GM18517 (cell line): ENCODE data around the gene CD38.
"Not testable (repeated sequence)": the region's sequence is repeated elsewhere in the genome, so short reads cannot be mapped to it uniquely, and the experiment has no call there.

Experiments
- ATAC-seq: cut with Tn5 transposase; IDR thresholded peaks from one replicate; pipeline ENCODE4 v1.9.1; 2021; ENCODE audit warnings: mild to moderate bottlenecking, moderate library complexity; ENCODE audit not compliant: unreplicated experiment

CD38 gene

DNA sequence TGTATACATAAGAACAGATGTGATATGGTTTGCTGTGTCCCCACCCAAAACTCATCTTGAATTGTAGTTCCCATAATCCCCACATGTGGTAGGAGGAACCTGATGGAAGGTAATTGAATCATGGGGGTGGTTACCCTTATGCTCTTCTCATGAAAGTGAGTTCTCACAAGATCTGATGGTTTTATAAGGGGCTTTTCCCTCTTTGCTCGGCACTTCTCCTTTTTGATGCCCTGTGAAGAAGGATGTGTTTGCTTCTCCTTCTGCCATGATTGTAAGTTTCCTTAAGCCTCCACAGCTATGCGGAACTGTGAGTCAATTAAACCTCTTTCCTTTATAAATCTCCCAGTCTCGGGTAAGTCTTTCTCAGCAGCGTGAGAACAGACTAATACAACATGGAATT lies 83.1 kb downstream of the CD38 start:
- not testable (repeated sequence) for ATAC-seq

DNA sequence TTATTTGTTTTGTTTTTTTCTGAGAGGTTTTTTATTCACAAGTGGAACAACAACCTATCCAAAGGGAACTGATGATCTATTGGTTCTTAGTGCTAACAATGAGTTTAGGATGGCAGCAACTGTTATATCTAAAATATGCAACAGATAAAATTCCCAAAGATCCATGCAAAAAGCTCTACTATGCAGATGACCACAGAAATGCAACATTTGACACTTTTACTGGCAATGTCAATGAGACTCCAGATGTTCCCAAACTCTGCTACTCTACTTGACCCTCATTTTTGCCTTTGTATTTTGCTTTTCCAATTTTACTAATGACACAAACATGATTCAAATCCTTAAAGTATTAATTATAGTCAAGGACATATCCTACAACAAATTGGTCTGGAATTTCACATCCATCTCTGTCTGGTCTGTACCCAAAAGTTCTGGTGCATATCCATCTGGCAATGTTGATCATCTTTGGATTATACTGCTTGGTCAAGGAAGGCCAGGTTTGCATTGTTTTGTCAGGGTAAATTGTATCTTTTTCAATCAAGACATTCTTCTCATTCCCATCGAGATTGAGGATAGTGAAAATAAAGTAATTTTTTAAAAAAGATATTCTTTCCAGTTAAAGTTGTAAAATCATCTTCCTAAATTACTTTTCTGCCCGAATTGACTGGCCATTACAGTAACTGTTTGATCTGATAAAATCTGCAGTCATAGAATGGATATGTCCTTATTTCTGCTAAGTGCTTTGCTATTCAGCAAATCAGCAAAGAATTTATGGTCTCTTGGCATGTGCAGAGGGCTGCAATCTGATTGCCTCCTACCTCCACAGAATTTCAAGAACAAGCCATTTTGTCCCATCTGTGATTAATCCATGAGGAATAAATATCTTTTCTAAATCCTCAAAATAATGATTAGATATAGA lies 86.8 kb downstream of the CD38 start:
- ATAC-seq = no peak

DNA sequence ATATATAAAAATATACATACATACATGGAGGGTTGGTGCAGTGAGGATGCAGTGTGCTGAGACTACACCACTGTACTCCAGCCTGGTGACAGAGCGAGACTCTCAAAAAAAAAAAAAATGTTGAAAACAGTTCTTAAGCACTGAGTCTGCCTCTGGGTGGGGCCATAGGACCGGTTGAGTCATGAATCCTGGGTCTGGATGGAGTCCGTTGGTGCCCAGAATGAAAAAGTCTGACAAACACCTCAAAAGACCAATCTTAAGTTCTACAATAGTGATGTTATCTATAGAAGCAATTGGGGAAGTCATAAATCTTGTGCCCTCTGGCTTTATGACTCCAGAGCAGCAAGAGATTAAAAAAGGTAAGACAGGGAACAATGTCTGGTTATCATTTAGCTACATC lies 90.0 kb downstream of the CD38 start:
- ATAC-seq = no peak

DNA sequence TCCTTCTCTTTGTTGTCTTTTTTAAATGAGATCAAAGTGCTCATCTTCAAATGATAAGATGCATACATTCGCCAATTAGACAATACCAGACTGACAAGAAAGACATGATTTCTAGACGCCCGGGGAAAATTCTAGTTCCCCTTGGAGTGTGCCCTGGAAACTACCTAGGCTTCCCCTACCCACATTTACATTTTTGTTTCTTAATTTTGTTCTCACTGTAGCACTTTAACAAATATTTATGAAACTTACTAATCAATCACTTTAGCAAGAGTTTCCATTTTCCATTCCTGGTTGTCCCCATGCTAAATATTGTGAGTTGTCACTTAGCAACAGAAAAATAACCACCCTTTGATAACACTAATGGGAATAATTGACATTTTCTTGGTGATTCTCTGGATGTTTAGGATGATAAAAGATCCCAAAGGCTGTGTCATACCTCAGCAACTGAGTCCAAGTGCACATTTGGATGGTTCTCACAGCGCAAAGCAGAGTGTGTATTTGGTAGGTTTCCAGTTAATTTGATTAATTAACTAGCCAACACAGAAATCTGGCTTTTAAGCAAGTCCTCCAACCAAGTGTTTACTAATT lies 90.8 kb downstream of the CD38 start:
- no peak for ATAC-seq

DNA sequence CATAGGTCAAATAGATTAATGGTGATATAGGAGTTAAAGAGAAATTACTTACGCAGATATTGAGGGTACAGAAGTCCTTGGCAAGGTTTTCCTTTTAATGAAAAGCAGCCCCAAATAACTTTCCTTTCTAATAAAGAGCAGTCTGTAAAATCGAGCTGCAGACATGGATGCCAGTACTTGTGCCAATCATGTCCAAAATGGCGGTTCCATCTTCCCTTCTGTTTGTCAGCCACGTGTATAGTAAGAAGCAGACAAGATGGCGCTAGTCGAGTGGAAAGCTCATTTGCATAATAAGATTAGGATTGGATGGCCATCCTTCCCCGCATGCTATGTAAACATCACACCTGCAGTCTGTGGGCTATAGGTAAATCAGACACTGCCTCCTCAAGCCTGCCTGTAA lies 92.0 kb downstream of the CD38 start:
- no peak for ATAC-seq

DNA sequence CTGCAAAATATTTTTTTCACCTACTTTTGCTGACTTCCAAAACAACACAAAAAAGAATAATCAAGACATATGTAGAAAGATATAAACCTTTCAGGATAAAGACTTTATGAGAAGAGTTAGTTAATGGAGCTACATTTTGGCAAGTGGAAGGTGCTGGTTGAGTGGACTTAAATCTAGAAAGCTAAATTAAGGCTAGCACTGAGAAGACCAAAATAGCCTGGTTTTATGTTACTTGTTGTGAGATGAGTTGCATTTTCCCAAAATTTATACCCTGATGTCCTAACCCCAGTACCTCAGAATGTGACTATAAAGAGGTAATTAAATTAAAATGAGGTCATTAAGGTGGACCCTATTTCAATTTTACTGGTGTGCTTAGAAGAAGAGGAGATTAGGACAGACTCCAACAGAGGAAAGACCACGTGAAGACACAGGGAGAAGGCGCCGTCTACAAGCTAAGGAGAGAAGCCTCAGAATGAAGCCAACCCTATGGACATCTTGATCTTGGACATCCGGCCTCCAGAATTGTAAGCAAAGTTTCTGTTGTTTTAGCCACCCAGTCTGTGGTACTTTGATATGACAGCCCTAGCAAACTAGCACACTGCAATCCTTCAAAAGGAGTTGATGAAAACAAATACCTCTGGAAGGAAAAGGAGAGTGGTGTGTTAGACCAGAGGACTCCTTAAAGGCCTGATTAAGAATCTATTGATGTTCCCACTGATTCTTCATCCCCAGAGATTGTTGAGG lies 93.0 kb downstream of the CD38 start:
- no peak for ATAC-seq

DNA sequence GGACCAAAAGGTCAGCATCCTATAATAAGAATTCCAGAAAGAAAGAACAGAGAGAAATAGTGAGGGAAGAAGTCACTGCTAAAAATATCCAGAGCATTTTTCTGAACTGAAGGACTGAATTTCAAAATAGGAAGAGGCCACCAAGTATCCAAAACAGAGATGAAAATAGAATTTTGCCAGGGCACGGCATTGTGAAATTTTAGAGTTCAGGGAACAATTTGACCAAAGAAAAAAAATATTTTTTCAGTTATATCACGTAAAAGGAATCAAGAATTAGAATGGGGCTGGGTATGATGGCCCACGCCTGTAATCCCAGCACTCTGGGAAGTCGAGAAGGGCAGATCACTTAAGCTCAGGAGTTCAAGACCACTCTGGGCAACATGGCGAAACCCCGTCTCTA lies 95.0 kb downstream of the CD38 start:
- ATAC-seq = no peak

DNA sequence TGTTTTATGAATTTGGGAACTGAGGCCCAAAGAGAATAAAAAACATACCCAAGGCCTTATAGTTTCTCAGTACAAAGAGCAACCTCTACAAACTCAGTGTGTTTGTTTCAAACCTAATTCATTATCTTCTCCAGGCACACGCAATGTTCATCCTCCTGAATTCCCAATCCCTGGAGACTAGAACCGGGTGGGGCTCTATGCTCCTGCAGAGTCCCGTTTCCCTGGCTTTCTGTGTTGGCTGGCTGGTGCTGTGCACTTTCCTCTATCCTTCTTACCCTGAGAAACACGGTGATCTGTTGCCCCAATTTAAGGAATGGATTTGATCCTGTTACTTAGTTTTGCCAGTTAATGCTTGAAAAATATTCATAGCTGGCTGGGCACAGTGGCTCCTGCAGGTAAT lies 96.5 kb downstream of the CD38 start:
- no peak for ATAC-seq

DNA sequence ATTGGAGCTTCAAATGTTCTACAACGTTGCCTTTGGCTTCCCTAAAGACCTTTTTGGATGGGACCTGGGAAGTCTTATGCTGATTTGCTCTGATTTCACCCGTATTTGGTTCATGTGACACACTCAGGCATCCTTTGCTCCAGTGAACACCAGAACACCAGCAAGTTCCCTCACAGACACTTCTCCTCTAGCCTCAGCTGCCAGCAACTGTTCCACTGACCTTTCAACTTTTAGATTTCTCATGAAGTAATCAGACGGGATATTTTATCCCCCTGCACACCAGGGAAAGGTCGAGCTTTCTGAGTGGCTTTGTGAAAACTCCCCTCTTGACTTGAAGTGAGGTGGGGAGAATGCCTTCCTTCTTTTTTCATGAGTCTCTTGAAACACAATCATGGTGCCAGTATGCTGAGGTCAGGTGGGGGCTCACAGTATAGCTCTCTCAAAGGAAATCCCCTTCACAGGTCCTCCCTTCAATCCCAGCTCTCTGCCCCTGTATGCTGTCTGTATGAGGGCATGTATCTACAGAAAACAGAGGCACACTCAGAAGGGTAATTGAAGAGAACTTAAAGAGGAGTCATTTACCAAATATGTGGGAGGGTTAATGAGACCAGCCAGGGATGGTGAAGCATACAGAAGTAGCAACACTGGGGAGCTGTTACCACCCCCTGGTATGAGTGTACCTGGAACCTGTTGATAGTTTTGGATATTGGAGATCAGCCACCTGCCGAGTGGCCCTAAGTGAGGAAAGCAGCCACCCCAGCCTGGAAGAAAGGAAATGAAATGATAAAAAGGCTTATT lies 97.7 kb downstream of the CD38 start:
- ATAC-seq = no peak

DNA sequence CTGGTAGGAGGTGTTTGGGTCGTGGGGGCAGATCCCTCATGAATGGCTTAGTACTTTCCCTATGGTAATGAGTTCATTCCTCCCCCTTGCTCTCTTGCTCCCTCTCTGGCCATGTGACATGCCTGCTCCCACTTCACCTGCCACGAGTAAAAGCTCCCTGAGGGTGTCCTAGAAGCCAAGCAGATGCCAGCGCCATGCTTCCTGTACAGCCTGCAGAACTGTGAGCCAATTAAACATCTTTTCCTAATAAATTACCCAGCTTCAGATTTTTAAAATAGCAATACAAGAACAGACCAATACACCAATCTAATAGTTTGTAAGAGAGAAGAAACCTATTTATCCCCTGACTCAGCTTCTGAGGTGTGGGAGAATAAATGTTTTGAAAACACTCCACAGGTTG lies 99.9 kb downstream of the CD38 start:
- ATAC-seq = no peak

DNA sequence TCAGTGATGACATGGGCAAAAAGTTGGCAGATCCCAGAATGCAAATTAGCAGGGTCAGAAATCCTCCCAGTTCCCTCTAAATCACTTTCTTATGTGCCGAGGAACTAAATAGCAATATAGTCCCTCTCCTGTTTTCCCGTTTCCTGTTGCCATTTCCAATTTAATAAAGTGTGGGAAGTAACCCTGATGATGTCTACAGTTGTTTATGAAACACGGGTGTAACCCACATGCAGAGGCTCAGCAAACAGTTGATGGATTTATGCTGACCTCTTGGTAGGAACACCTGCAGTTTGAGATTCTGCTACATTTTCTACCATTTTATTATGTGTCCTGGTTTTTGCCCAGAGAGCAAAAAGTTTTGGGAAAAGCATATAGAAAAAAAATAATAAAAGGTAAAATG lies 103.7 kb downstream of the CD38 start:
- ATAC-seq = no peak

DNA sequence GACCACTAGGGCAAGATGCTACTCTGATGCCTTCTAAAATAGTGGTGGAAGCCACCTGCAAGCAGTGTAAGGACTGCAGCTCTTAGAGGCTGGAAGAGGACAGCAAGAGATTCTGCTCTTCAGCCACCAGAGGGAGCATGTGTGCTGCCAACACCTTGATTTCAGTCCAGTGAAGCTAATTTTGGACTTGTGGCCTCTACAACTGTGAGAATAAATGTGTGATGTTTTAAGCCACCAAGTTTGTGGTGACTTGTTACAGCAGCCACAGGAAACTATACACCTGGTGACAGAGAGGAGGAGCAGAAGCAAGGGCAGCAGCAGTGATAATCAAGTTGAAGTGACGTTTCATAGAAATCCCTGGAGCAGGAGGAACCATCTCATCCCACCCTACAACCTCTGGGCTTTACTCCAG lies 104.6 kb downstream of the CD38 start:
- ATAC-seq = peak; percentile 96

DNA sequence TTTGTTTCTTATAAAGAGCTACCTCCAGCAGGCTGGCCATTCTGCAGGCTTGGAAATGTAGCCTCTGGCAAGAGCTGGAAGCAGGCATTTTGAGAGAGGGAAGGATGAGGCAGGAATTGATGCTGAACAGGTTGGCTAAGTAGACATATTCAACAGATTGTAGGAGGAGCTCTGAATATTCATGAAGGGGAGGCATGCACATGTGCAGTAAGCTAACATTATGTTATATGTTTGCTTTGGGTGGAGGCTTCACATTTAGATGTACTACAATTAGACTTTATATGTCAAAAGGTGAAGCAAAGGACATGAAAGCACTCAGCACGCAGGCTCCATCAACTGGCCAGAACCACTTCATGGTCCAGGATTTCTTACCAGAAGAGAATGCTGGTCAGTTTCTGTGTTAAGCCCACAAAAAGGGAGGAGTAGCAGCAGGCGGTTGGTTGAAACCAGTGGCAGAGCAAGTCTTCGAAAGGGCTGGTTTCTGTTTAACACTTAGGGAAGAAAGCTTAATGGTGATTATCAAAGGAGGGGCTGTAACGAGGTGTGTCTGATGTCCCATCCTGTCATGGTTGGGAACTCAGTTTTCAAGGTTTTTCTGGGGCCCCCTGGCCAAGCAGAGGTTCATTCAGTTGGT lies 105.6 kb downstream of the CD38 start:
- ATAC-seq = no peak

DNA sequence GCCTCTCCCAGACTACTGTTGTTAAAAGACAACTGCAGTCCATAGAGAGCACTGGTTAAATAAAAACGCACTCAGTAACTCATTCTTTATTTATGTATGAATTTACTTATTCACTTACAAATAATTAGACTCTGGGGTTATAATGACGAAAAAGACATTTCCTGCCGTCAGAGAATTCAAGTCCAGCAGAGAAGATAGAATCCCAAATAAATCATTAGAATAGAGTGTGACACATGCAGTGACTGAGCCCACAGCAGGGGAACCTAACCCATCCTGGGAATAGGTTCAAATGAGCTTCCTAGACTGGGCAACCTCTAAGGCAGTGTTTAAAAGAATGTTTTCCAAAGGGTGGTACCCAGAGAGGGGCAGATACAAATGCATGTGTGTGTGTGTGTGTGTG lies 106.5 kb downstream of the CD38 start:
- ATAC-seq = no peak

DNA sequence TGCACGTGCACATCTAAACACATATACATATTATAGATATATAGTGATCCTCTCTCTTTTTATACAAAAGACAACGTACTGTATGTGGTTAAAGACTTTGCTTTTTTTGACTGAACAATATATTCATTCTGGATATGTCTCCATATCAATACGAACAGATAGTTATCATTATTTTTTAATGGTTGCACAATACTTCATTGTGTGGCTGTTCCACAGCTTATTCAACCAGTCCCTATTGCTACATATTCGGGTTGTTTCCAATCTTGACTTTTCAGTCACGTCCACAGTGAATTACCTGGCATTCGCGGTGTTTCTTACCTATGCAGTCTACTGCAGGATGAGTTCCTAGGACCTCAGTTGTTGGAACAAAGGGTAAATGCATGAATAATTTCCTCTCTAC lies 107.3 kb downstream of the CD38 start:
- ATAC-seq = no peak

DNA sequence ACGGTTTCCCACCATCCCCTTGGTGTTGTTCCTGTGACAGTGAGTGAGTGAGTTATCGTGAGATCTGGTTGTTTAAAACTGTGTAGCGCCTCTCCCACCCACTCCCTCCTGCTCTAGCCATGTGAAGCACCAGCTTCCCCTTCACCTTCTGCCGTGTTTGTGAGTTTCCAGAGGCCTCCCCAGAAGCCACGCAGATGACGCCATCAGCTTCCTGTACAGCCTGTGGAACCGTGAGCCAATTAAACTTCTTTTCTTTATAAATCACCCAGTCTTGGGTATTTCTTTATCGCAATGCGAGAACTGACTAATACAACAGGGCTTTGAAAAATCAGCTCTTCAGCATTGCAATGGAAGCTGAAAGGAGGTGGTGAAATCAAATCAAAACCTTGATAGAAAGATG lies 110.4 kb downstream of the CD38 start:
- ATAC-seq = no peak

DNA sequence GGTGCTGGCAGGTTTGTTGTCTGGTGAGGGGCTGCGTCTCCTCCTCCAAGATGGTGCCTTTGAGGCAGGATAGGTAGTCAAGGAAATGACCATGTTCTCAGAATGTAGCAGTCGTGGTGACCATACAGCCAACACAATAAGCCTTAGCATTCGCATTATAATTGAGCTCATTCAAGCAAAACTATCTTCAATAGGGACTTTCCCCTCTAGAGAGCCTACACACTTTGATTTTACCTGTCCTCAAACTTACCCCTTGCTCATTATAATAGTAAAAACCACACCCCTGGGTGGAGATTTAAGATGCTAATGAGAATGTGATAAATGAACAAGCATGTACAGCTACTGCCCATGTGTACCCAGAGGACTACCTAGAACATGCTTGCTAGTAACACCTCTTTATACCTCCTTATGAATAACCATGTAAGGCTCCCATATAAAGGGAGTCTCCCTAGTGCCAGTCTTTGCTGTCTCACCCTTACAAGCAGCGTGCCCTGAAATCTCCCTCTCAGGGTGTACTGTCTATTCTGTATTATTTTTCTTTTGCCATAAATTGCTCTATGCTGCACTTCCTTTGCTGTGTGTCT lies 112.2 kb downstream of the CD38 start:
- no peak for ATAC-seq

DNA sequence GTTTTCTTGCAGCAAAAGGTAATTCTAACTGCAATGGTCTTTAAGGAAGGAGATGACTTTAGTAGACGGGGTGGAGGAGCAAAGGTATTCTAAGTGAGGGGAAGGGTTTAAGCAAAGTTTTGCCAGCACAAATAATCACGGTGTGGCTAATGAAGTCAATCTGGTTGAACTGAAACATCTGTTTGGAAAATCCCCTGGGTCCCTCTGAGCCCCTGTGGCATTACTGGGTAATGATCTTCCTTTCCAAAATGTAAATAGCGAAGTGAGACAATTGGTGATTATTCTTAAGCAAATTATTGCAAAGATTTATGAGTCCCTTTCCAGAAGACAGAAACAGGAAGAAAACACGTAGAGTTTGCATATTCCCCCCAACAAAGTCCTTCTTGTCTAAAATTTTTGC lies 113.2 kb downstream of the CD38 start:
- peak; percentile 60 for ATAC-seq

DNA sequence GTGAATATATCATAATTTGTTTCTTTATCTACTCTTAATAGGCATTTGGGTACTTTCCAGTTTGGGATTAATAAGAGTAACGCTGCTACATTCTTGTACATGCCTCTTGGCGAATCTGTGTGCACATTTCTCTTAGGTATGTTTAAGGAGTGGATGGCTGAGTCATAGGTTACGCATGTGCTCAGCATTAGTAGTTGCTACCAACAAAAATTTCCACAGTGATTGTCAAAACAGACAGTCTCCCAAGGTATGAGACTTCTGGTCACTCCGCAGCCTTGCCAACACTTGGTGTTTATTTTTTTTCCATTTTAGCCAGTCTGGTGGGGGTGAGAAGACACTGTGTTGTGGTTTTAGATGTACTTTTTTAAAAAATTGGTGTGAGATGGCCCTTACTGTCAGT lies 115.8 kb downstream of the CD38 start:
- ATAC-seq = no peak

DNA sequence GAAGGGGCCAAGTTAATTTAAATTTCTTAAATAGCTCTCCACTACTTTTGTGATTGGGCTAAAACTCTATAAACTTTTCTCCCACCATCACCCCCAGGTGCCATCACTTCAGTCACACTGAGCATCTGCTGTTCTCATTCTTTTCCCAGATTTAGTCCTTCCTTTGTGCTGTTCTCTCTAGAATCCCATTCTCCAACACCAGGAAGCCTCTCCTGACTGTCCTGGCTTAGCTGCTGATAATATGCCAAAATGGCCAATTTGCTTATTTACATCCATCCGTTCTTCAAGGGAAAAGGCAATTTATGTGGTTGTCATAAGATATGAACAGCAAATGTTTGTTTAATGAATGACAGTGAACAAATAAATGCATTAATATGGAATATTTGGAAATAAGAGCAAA lies 116.3 kb downstream of the CD38 start:
- no peak for ATAC-seq
